AG04449 (cell line): Measurements from ENCODE around the gene PPP1R18.

Experiments used
- CTCF ChIA-PET: fragments of 350-600 bp; formaldehyde crosslinking; extraction: SDS; loops from one replicate; lab custom pipeline; 2021; ENCODE audit warnings: antibody characterized with exemption; lab: Yijun Ruan, JAX
- POLR2A ChIA-PET: fragments of 400-600, 350-600 bp; formaldehyde crosslinking; extraction: SDS; loops from one replicate; lab custom pipeline; 2020; ENCODE audit warnings: antibody characterized with exemption, inconsistent platforms; lab: Yijun Ruan, JAX
- DNase-seq: peaks from one replicate; pipeline ENCODE4 v3.0.0-alpha.2; 2010; ENCODE audit warnings: low read depth, low spot score
- H3K4me3 ChIP-seq: 2 replicates; pipeline ENCODE4 v1.5.1; 2011; ENCODE audit warnings: low read depth, mild to moderate bottlenecking, control low read depth, low read length
- CTCF ChIP-seq: IDR thresholded peaks from one replicate; pipeline ENCODE4 v1.5.1; 2011; ENCODE audit warnings: mild to moderate bottlenecking, moderate library complexity, low read length, control low read depth, inconsistent platforms; ENCODE audit not compliant: insufficient read depth; ENCODE audit errors: missing control alignments

Gene PPP1R18

GRCh38 chr6:30682143-30683117, 4.0 kb downstream of the PPP1R18 start:
- ChIA-PET POLR2A (interaction anchor here (0.9 to 2.6 kb wide), 8 partner anchors 10 to 125 kb away, joined by 3 to 12 read pairs (median 5); partner anchors contain the start of genes DHX16, FLOT1 and MDC1), CTCF (interaction anchor here (0.8 to 17.5 kb wide), 7 partner anchors 10 to 197 kb away, joined by 3 to 504 read pairs (median 5); partner anchors contain the start of genes DHX16, MDC1 and TUBB)
- peak overlapping the region; percentile 89 for H3K4me3 ChIP-seq
- DNase-seq = peak; percentile 62
- no peak for TF ChIP-seq CTCF

- no peak for DNase-seq
- peak overlapping the region; percentile 89 for H3K4me3 ChIP-seq
- CTCF ChIA-PET = interaction anchor here (0.8 to 17.5 kb wide), 9 partner anchors 10 to 198 kb away, joined by 3 to 504 read pairs (median 5); partner anchors contain the start of genes DHX16, MDC1 and TUBB
- TF ChIP-seq CTCF = no peak
- POLR2A ChIA-PET = interaction anchor here (0.5 to 2.6 kb wide), 8 partner anchors 10 to 147 kb away, joined by 3 to 12 read pairs (median 4); partner anchors contain the start of genes DHX16 and MDC1
Observed at GRCh38 chr6:30681766-30682142, 4.7 kb downstream of the PPP1R18 start.

- TF ChIP-seq CTCF = no peak
- peak overlapping the region; percentile 37 for H3K4me3 ChIP-seq
- CTCF ChIA-PET = interaction anchor here (0.8 to 17.5 kb wide), 9 partner anchors 10 to 407 kb away, joined by 3 to 504 read pairs (median 7); partner anchors contain the start of genes MDC1 and TUBB
Observed at GRCh38 chr6:30679765-30680535, 6.5 kb downstream of the PPP1R18 start.

GRCh38 chr6:30678964-30679726, 7.3 kb downstream of the PPP1R18 start:
- ChIA-PET POLR2A (interaction anchor here (0.6 to 3.3 kb wide), 5 partner anchors 44 to 103 kb away, joined by 3 to 24 read pairs (median 3); no protein-coding TSS in a partner anchor), CTCF (interaction anchor here (0.6 to 17.5 kb wide), 35 partner anchors 9 to 437 kb away, joined by 3 to 504 read pairs (median 4); partner anchors contain the start of genes DDR1, MDC1, NRM and TUBB)
- peak overlapping the region; percentile 35 for H3K4me3 ChIP-seq
- DNase-seq = no peak
- peak; percentile 94 for TF ChIP-seq CTCF

More at GRCh38 chr6:30679765-30680535, 6.5 kb downstream of the PPP1R18 start:
- no peak for DNase-seq
- POLR2A ChIA-PET = interaction anchor here (3.3 kb wide), 1 partner anchor 43 kb away, joined by 24 read pairs; no protein-coding TSS in a partner anchor

- no peak for DNase-seq
- CTCF ChIA-PET = interaction anchor here (1.1 to 17.5 kb wide), 4 partner anchors 8 to 49 kb away, joined by 3 to 504 read pairs (median 18); partner anchors contain the start of genes MDC1 and TUBB
- POLR2A ChIA-PET = interaction anchor here (1.0 kb wide), 1 partner anchor 11 kb away, joined by 3 read pairs; no protein-coding TSS in a partner anchor
- H3K4me3 ChIP-seq = no peak overlapping the region
- no peak for TF ChIP-seq CTCF
Observed at GRCh38 chr6:30676660-30677285, 9.7 kb downstream of the PPP1R18 start.
